VCaP (cell line): ENCODE measurements around the gene CCND2.

Experiments used
- H3K27ac ChIP-seq: fragments of 450-650 bp; 2 replicates; pipeline ENCODE4 v1.5.1; 2017
- CTCF ChIP-seq: fragments of 450-650 bp; conservative IDR thresholded peaks from 2 replicates; pipeline ENCODE4 v1.5.1; 2017; ENCODE audit warnings: mild to moderate bottlenecking, moderate library complexity

Gene CCND2

GRCh38 chr12:4273652-4274395 lies at the start of gene CCND2:
Gene CCND2, plus strand, starts transcription at chr12:4273762. Its CDS starts 279 bp downstream, at chr12:4274041.
- no peak for TF ChIP-seq CTCF
- H3K27ac ChIP-seq: no peak within 1 kb of the TSS

GRCh38 chr12:4224206-4224889 lies 49.2 kb upstream of the CCND2 start:
- H3K27ac ChIP-seq: no peak overlapping the region
- no peak for TF ChIP-seq CTCF

DNA sequence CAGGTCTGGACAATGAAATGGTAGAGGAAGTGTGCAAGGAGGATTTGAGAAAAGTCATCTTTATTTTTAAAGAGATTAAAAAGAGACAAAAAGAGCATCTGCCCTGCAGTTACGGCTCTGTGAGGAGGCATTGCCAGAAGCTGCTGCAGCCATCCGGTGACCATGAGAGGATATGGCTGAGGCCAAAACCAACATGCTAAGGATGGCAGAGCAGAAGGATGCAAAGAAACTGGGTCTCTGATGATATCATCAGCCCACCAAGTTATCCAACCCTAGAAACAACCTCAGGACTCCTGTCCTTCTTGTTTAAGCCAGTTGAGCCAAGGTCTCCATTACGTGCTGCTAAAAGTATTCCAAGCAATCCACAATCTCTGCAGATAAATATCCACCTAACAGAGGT lies 48.0 kb upstream of the CCND2 start:
- TF ChIP-seq CTCF: no peak
- no peak overlapping the region for H3K27ac ChIP-seq

GRCh38 chr12:4227046-4227445 lies 46.5 kb upstream of the CCND2 start:
- H3K27ac ChIP-seq: no peak overlapping the region
- TF ChIP-seq CTCF: no peak

DNA sequence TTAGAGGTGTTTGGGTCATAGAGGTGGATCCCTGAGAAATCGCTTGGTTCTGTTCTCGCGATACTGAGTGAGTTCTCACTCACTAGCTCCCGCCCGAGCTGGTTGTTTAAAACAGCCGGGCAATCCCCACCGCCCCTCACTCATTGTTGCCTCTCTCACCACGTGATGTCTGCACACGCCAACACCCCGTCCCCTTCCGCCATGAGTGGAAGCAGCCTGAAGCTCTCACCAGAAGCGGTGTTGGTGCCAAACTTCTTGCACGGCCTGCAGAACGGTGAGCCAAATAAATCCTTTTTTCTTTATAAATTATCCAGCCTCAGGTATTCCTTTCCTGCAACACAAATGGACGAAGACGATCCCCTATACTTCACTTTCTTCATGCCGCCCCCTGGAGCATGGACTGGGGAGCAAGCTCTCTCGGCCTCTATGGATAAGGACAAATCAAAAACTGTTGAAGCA lies 45.4 kb upstream of the CCND2 start:
- no peak for TF ChIP-seq CTCF
- no peak overlapping the region for H3K27ac ChIP-seq

- no peak for TF ChIP-seq CTCF
- no peak overlapping the region for H3K27ac ChIP-seq
Measured at GRCh38 chr12:4230526-4230925, 43.0 kb upstream of the CCND2 start.

DNA sequence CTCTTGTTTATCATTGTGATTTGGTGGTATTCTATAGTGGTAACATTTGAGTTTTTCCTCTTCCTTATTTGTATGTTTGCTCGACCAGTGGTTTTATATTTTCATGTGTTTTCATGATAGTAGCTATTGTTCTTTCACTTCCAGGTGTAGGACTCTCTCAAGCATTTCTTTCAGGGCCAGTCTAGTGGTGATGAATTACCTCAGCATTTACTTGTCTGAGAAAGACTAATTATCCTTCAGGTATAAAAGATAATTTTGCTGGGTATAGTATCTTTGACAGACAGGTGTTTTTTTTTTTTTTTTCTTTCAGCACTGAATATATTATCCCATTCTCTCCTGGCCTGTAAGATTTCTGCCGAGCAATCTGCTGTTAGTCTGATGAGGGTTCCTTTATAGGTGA lies 35.0 kb upstream of the CCND2 start:
- no peak overlapping the region for H3K27ac ChIP-seq
- TF ChIP-seq CTCF: no peak
